Measurements from ENCODE around the gene CD81.
"Not testable (repeated sequence)": the region's sequence is repeated elsewhere in the genome, so short reads cannot be mapped to it uniquely, and the experiment has no call there.

Gene CD81

GRCh38 chr11:2376751-2377451 is at the start of gene CD81:
CD81 (plus strand) TSS chr11:2377310; CDS start chr11:2377550, 240 bp downstream.
- no peak for DNase-seq

GRCh38 chr11:2328021-2328420 is 49.1 kb upstream of the CD81 start:
- DNase-seq = no peak

- no peak for DNase-seq
These were observed 48.3 kb upstream of the CD81 start for GRCh38 chr11:2328656-2329354.

GRCh38 chr11:2329551-2329950 is 47.6 kb upstream of the CD81 start:
- no peak for DNase-seq

- DNase-seq = no peak
These were observed 46.4 kb upstream of the CD81 start for GRCh38 chr11:2330696-2331095.

GRCh38 chr11:2331404-2331803 is 45.7 kb upstream of the CD81 start:
- no peak for DNase-seq

- DNase-seq = not testable (repeated sequence)
These were observed 44.5 kb upstream of the CD81 start for GRCh38 chr11:2332569-2332968.

- not testable (repeated sequence) for DNase-seq
These were observed 43.5 kb upstream of the CD81 start for GRCh38 chr11:2333486-2334205.

- DNase-seq = not testable (repeated sequence)
These were observed 41.8 kb upstream of the CD81 start for GRCh38 chr11:2335286-2335685.

GRCh38 chr11:2338760-2339159 is 38.4 kb upstream of the CD81 start:
- not testable (repeated sequence) for DNase-seq

GRCh38 chr11:2342557-2342956 is 34.6 kb upstream of the CD81 start:
- DNase-seq = no peak

- no peak for DNase-seq
These were observed 34.1 kb upstream of the CD81 start for GRCh38 chr11:2342981-2343380.

- no peak for DNase-seq
These were observed 33.6 kb upstream of the CD81 start for GRCh38 chr11:2343502-2343901.

- no peak for DNase-seq
These were observed 32.1 kb upstream of the CD81 start for GRCh38 chr11:2345050-2345449.

GRCh38 chr11:2346014-2346413 is 31.1 kb upstream of the CD81 start:
- DNase-seq = no peak

GRCh38 chr11:2346586-2347307 is 30.4 kb upstream of the CD81 start:
- DNase-seq = no peak

- DNase-seq = no peak
These were observed 29.7 kb upstream of the CD81 start for GRCh38 chr11:2347308-2347830.

- DNase-seq = no peak
These were observed 28.1 kb upstream of the CD81 start for GRCh38 chr11:2348986-2349385.

GRCh38 chr11:2351701-2352100 is 25.4 kb upstream of the CD81 start:
- DNase-seq = no peak

- no peak for DNase-seq
These were observed 24.7 kb upstream of the CD81 start for GRCh38 chr11:2352420-2352819.

GRCh38 chr11:2355000-2355644 is 22.0 kb upstream of the CD81 start:
- no peak for DNase-seq

GRCh38 chr11:2357246-2357645 is 19.9 kb upstream of the CD81 start:
- no peak for DNase-seq

All from NCI-H2171 treated with DMSO at 0.1 percent for 48 hours (cell line).